GM18502 (cell line): ENCODE measurements around the gene TBC1D4.
"Not testable (repeated sequence)": the region's sequence is repeated elsewhere in the genome, so short reads cannot be mapped to it uniquely, and the experiment has no call there.

ENCODE experiments used
- ATAC-seq: cut with Tn5 transposase; IDR thresholded peaks from one replicate; pipeline ENCODE4 v1.9.1; 2021; ENCODE audit warnings: mild to moderate bottlenecking; ENCODE audit not compliant: unreplicated experiment, poor library complexity

TBC1D4 gene

DNA sequence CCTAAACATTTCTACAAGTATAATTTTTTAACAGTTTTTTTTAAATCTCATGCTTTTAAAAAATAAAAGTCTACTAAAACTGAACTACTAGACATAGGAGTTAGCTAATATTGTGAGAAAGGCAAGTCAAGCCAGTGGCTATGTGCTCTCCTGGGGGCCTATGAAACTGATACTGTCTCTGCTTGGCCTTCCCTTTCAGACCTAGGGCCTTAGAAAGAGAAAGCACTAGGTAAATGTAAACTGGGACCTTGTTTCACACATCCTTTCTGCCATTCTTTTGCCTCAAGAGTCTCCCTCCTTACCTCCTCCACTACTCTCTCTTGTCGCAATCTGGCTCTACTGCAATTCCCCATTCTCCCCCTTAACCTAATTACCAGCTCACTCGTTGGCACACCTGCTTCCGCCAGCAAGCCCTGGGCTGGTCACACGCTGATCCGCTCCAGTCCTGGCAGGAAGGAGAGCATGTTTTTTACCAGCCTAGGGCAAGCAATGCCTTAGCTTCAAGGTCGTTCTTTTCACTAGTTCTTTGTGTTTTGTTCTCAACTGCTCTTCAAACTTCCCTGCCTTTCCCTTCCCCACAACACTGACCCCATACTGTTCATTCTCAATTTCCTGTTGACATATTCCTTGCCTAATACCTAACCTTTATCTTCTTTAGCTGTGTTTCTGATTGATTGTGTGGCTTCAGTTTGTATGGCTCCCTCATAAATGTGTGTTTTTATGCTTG lies 23.1 kb downstream of the TBC1D4 start:
- peak; percentile 100 for ATAC-seq

DNA sequence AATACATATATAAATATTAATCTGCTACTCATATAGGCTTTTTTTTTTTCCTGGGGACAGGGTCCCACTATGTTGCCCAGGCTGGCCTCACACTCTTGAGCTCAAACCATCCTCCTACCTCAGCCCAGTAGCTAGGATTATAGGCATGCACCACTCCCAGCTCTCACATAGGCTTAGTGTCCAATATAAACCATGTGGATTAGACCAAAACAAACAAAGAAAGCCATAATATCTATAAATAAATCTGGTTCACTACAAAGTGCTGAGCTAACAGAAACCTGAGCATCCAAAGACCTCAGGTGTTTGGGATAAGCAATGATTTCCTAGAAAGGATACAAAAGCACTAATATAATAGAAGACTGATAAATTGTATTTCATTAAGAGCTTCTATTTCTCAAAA lies 26.0 kb downstream of the TBC1D4 start:
- no peak for ATAC-seq

DNA sequence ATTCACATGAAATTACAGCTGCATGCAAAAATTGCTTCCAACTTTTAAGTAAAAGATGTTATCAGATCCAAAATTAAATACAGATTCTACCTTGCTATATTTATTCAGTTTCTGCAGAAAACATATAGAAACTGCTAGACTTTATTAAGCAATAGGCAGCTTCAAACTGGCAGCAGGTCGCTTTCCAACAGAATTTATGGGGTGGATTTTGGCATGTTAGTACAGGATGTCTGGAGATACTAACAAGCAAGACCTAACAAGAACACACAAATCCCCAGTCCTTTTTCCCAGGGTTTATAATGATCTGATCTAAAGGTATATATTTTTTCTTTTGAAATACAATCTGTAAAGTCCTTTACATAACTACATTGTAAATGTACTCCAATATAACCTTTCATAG lies 27.5 kb downstream of the TBC1D4 start:
- ATAC-seq, result no peak

DNA sequence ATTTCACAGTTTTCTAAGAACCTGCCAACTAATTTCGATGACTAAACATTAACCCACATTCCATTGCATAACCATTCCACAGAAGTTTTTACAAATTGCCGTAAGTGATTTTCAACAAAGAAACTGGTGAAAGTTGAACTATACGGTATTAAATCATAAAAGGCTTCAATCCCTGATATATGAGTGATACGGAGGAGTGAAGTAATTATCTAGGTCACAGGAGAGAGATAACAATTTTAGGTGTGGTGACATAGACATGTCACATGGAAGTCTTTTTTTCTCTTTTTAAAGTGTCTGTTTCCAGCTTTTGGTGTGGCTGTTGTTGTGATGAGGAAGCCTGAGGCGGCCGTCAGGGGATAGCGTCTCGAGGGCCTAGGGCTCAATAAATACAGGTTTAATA lies 29.4 kb downstream of the TBC1D4 start:
- no peak for ATAC-seq

DNA sequence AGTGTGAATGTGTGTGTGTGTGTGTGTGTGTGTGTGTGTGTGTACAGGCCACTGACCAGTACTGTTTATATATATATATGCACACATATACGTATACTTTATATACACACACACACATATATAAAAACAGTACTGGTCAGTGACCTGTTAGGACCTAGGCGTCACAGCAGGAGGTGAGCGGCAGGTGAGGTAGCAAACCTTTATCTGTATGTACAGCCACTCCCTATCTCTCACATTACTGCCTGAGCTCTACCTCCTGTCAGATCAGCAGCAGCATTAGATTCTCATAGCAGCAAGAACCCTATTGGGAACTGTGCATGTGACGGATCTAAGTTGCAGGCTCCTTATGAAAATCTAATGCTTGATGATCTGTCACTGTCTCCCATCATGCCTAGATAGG lies 34.5 kb downstream of the TBC1D4 start:
- ATAC-seq, result no peak

DNA sequence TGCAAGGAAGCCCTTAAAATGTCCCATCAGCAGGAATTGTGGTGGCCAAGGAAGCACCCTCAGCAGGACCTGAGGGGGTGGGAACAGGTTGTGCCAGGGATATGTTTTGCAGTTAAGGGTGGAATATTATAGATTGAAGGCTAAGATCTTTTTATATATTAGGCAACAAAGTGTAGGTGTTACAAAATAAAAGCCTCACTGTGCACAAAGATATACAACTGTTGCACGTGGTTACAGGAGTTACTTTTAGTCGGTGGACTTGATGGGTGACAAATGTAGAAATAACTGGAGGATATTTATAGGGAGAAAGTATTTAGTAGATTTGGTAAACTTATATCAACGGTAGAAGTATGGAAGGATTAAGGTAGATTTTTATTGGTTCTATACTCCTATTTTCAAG lies 35.1 kb downstream of the TBC1D4 start:
- ATAC-seq, result no peak

DNA sequence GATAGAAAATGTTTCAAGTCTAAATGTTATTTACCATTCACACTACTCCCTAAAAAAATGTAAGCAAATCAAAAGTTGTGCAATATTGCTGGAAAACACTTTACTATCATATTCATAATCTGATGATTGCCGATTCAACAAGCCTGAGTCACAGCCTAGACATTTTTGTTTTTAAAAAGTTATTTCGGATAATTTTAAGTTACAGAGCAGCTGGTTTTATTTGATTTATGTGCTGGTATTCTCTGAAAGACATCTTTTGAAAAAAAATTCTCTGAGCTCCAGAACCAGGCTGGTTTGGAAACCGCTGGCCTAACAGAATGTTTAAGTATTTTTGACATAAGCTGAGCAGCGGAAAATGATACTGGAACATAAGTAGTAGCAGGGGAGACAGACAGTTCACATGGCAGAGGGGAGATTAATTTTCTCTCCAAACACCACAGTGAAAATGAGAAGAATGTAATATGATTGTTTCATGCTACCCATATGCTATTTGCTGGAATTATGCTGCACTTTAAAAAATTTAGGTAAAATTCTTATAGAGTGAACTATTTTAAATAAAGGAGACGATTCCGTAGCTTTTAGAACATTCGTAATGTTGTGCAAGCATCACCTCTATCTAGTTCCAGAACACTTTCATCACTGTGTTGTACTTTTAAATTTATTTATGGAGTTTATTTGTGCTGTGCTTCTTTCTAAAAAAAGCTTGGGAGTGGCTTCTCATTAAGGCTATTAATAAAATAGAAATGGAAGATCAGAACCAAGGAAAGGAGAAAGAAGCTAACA lies 36.1 kb downstream of the TBC1D4 start:
- ATAC-seq, result no peak

DNA sequence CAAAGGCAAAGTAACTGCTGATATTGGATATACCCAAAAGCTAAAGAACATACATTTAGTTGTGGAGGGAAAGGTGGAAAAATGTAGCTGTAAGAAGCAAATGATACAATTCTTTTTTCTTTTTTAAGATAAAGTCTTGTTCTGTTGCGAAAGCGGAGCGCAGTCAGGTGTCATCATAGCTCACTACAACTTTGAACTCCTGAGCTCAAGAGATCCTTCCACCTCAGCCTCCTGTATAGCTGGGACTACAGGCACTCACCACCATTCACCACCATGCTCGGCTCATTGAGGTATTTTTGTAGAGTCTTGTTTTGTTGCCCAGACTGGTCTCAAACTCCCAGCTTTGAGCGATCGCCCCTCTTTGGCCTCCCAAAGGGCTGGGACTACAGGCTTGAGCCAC lies 38.0 kb downstream of the TBC1D4 start:
- no peak for ATAC-seq

DNA sequence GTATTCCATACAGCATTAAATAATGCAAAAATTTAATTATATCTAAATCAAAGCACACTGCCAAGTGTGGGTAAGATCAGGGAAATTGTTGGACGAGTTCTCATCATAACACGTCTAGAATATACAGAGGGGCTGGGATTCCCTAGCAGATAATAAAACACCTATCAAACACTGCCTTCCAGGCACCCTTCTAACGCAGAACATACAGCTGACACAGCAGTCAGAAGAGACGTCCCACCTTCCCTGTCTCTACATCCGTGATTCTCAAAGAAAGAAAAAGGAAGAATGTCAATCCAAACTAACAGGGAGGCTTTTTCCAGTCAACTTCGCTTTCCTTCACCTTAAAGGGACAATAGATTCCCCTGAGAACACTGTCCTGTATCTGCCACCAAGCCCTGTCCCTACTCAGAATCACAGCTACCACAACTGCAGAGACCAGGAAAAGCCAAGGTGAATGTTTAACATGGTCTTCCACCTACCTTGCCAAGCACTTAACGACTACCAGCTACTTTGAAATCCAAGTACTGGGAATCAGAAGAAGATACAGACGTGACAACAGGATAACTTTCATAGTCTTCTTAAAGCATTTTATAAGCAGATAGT lies 38.5 kb downstream of the TBC1D4 start:
- ATAC-seq, result no peak

DNA sequence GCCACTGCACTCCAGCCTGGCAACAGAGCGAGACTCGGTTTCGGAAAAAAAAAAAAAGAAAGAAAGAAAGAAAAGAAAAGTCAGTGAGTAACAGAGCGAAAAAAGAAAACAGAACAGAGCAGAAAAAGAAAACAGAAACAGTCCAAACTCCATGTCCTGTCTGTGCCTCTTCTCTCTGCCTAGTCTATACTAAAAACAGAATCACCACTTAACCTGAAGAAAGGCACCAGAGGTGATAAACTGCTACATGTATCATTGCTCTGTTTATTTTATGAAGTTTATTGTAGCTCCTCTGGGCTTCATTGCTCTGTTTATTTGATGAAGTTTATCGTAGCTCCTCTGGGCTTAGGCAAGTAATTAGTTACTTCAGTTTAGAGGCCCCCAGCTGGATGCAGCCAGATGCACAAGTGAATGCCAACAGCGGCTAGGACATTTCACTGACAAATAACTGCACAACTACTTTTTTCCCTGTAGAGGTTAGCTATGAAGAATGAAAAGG lies 39.2 kb downstream of the TBC1D4 start:
- ATAC-seq, result no peak

DNA sequence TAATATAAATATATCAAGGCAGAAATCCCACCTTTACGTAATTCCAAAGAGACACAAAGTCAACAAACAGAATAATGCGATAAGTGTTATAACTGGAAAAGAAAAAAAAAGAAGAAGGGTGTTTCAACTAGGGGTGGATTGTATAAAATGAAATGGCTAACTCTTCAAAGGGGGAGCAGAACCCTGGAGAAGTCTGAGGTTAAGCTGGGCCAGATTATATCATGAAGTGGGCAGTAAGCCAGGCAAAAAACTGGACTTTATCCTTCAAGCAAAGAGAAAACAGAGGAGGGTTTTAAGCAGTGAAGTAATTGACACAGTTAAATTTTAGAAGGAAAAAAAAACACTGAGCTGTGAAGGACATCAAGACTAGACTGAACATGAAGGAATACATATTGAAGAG lies 41.9 kb downstream of the TBC1D4 start:
- no peak for ATAC-seq

DNA sequence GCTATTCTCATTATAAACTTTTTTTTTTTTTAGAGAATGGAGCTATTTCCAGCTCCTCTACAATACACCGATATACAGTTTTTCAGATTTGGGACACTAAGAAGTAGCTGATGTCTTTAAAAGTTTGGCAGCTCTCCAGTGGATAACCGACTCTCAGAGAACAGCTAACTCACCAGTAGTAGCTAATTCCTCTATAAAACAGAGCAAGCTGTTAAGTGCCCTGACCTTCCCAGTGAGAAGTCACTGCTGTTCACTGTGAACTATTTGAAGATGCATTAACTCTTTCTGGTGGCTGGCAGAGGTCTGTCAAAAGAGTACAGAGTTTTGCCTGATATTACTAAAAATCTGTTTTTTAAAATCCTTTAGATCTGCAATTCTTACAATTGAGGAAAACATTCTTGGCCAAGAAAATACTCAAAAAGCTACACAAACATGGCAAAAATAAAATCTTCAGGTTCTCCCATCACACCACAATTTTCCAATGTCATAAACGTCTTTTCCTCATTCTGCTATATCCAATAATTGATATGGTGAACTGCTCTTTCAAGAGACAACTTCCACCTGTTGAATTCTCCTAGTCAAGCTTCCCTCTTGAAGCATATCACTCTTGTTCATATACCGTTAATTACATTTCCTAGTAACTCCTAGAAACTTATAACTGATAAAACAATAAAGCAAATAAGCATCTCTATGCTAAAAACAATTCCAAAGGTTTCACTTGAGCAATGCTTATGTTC lies 44.2 kb downstream of the TBC1D4 start:
- ATAC-seq, result no peak

DNA sequence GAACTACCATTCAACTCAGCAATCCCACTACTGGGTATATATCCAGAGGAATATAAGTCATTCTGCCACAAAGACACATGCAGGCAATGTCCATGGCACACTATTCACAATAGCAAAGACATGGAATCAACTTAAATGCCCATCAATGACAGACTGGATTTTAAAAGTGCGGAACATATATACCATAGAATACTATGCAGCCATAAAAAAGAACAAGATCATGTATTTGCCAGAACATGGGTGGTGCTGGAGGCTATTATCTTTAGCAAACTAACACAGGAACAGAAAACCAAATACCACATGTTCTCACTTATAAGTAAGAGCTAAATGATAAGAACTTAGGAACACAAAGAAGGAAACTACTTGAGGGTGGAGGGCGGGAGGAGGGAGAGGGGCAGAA lies 47.8 kb downstream of the TBC1D4 start:
- ATAC-seq, result not testable (repeated sequence)

DNA sequence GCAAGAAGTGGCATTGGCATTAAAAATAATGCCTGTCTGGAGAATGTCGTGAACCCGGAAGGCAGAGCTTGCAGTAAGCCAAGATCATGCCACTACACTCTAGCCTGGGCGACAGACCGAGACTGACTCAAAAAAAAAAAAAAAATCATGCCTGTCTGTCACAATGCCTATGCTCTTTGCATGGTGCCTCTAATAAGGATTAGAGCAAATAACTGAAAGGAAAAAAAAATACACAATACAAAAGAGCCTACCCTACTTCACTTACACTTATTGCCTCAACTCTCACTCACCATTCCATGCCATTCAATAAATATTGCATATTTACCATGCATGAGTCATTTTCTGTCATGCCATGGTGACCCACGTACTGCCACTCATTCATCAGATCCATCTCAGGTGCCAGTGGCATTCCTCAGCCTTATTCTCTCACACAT lies 49.1 kb downstream of the TBC1D4 start:
- no peak for ATAC-seq

DNA sequence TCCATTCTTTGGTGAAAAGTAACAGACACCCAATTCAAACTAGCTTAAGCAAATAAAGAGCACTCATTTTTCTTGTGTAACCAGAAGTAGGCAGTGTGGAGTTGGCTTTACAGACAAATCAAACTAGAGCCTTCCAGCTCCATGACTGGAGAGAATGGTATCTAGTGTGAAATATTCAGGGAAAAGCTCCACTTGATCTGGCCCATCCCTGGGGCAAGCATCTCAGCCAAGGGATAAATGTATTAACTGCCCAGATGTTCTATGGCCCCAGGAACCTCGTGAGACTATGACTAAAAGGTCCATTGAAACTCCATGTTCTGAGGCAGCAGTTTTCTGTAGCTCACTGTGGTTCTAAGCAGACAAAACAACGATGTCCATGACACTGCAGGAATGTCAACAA lies 49.9 kb downstream of the TBC1D4 start:
- ATAC-seq, result no peak

DNA sequence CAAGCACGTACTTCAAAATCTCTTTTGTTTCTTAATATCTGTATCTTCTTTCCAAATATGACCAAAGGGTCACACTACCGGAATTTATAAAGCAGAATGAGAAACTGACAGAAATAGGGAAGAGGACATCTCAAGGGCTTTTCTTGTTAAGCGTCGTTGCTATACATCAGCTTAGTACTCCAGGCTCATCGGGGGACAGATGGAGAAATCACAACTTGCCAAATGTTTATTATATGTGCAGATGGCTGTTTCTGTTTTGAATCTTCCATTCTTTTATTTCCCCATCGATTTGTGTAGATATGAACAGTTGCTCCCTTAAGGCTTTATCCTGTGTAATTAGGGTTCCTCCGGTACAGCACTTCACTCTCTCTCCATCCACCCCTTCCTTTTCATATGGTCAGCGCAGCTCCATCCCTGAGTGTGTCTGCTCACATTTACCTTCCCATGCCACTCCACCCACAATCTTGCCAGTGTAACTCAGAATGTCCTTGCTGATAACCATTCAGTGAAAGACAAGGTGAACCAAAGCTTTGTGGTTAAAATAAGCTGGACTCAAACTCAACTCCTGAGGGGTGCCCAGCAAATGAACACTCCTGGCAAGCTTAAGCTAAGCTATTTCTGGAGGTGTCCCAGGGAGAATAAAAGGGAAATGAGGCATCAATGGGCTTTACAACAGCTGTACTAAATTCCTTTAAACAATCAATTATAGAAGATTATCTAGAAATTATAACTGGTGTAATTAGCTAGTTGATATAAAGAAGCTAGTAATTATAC lies 51.3 kb downstream of the TBC1D4 start:
- ATAC-seq, result no peak

DNA sequence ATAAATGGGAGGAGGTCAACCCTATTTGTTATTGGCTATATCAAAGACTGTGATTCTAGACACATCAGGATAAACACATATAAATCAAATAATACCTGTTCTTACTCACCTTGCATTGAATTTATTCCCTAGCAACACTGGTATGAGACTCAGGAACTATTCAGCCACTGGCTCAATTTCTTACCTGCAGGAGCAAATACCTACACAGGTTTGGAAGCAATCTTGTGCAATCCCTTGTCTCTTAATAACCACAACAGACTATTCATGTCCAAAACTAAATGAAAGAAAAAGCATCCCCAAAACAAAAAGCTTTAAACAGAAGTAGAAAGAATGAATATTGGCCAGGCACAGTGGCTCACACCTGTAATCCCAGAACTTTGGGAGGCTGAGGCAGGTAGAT lies 55.5 kb downstream of the TBC1D4 start:
- no peak for ATAC-seq

DNA sequence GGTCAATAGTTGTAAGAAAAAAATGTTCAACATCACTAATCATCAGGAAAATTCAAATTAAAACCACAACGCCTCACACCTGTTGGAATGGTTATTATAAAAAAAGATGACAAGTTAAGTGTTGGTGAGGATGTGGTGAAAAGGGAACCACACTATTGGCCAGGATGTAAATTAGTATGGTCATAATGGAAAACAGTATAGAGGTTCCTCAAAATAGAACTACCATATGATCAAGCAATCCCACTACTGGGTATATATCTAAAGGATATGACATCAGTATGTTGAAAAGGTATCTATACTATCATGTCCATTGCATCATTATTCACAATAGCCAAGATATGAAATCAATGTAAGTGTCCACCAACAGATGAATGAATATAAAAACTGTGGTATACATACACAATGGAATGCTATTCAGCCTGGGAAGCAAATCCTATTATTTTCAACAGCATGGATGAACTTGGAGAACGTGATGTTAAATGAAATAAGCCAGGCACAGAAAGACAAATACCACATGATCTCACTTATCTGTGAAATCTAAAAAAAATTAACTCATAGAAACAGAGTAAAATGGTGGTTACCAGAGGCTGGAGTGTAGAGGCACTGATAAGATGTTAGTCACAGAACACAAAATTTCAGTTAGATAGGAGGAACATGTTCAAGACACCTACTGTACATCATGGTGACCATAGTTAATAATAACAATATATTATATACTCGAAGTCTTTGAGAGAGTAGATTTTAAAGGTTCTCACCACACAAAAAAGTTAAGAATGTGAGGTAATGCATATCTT lies 56.6 kb downstream of the TBC1D4 start:
- peak; percentile 92 for ATAC-seq

DNA sequence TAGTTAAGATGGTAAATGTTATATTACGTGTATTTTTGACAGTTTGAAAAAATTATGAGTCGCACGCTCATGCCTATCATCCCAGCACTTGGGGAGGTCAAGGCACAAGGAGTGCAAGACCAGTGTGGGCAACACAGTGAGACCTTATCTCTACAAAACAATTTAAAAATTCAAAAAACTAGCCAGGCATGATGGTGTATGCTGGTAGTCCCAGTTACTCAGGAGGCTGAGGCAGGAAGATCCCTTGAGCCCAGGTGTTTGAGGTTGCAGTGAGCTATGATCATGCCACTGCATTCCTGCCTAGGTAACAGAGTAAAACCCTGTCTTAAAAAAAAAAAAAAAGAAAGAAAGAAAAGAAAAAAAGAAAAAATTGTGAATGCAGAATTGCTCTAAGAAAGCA lies 58.0 kb downstream of the TBC1D4 start:
- ATAC-seq, result no peak
